Transverse colon (tissue), 4 donors: ENCODE results near the gene OR5AR1. TPM values are rescaled to one million over a fixed set of nuclear protein-coding genes. Genes with fewer than 3 reads are reported as not detected.

ENCODE experiments used
- DNase-seq: peaks from one replicate; pipeline ENCODE4 v3.0.0-alpha.2; 2019
- H3K27ac ChIP-seq, 4 donors: fragments of 200-600 bp; sonication (generic); 2 replicates each; pipeline ENCODE4 v1.5.1; 2016 to 2018; ENCODE audit warnings: inconsistent platforms in 4 of 4
- H3K27me3 ChIP-seq: fragments of 200-600 bp; sonication (generic); 2 replicates; pipeline ENCODE4 v1.5.1; 2017; ENCODE audit warnings: inconsistent platforms
- H3K36me3 ChIP-seq, 4 donors: fragments of 200-600 bp; sonication (generic); 2 replicates each; pipeline ENCODE4 v1.5.1; 2017 to 2019; ENCODE audit warnings: inconsistent platforms in 4 of 4
- H3K4me1 ChIP-seq, 4 donors: fragments of 200-600 bp; sonication (generic); 2 replicates each; pipeline ENCODE4 v1.5.1; 2017 to 2020; ENCODE audit warnings: inconsistent platforms in 4 of 4
- H3K4me3 ChIP-seq, 4 donors: fragments of 200-600 bp; sonication (generic); 1 replicate in 1 of 4; 2 replicates in 3 of 4; pipeline versions ENCODE4 v1.5.1 to v1.6.1; 2017 to 2019; ENCODE audit warnings: inconsistent platforms in 4 of 4
- H3K9me3 ChIP-seq, 2 donors: fragments of 200-600 bp; sonication (generic); 2 replicates each; pipeline ENCODE4 v1.5.1; 2017 to 2019; ENCODE audit warnings: inconsistent platforms in 2 of 2
- CTCF ChIP-seq, 5 experiments: fragments of 200-600 bp in 3 of 5; fragments of 450-650 bp in 2 of 5; sonication (generic) in 3 of 5; IDR thresholded peaks; 1 replicate in 2 of 5; 2 replicates in 3 of 5; pipeline ENCODE4 v1.5.1; 2016 to 2017; ENCODE audit warnings: antibody characterized with exemption in 5 of 5, inconsistent platforms in 3 of 5, mild to moderate bottlenecking in 2 of 5, moderate library complexity in 1 of 5
- EP300 ChIP-seq: sonication (generic); formaldehyde crosslinking; IDR thresholded peaks from one replicate; pipeline ENCODE4 v1.6.1; 2017; ENCODE audit warnings: antibody characterized with exemption, low read depth
- POLR2A ChIP-seq: fragments of 450-650 bp; IDR thresholded peaks from one replicate; pipeline ENCODE4 v1.6.1; 2016; ENCODE audit warnings: antibody characterized with exemption, mild to moderate bottlenecking, moderate library complexity
- POLR2AphosphoS5 ChIP-seq, 3 donors: sonication (generic); formaldehyde crosslinking; IDR thresholded peaks; one replicate each; pipeline ENCODE4 v1.6.1; 2016; ENCODE audit warnings: antibody characterized with exemption in 3 of 3
- WGBS, 2 donors: methylation state at CpG; one replicate each; pipeline ENCODE4 v1.1.5; 2018; ENCODE audit warnings: low coverage in 1 of 2; 5-methylcytosine and 5-hydroxymethylcytosine counted together
- in situ Hi-C, 4 donors: fragments of 200-750 bp; cut with MboI; loops; one replicate each; pipeline versions ENCODE4 v1.15.0 to v1.15.1; 2017; ENCODE audit warnings: low sequenced_read_pairs in 3 of 4, low pct_ligation_motif_present in 1 of 4, low pct_unique_long_range_greater_than_20kb in 1 of 4
- intact Hi-C: fragments of 100-400 bp; cut with DNase I; formaldehyde crosslinking; loops from one replicate; pipeline ENCODE4 v1.15.1; 2023; ENCODE audit warnings: low total_unique reads
- total RNA-seq, 4 donors: library from RNA; depleted of rRNA; stranded (reverse); fragments of >200 nt; gene quantifications; one replicate each; pipeline ENCODE4 v1.1.0, GENCODE V29; 2016

Gene OR5AR1
- total RNA-seq, 4 donors from 2014 or later = not detected

GRCh38 chr11:56700242-56700913, 36.9 kb downstream of the OR5AR1 start:
- in situ Hi-C loops = no loop called here
- no peak for DNase-seq
- 56 to 61% methylated on average over 10 of the region's 10 CpGs for WGBS, 2 donors

DNA sequence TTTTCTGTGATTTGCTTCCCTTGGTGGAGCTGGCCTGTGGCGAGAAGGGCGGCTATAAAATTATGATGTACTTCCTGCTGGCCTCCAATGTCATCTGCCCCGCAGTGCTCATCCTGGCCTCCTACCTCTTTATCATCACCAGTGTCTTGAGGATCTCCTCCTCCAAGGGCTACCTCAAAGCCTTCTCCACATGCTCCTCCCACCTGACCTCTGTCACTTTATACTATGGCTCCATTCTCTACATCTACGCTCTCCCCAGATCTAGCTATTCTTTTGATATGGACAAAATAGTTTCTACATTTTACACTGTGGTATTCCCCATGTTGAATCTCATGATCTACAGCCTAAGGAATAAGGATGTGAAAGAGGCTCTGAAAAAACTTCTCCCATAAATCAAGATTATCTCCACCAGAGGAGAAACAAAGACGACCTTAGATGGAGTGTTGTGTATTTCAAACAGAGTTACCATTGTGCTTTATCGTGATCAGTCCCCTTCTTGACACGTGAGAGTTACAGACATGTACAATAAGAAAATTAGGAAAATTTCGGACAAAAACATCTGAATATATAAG, 37.5 kb downstream of the OR5AR1 start:
- Histone ChIP-seq H3K9me3 (no peaks in the 10 kb centered on the region), H3K36me3 (no peaks in the 10 kb centered on the region), H3K4me1 (no peaks in the 10 kb centered on the region), H3K4me3 (no peak overlapping the region), H3K27me3 (no peaks in the 10 kb centered on the region), H3K27ac (no peak overlapping the region)
- 65% methylated on average over 8 of the region's 8 CpGs for WGBS, 2 donors
- intact Hi-C loops (no loop called here), in situ Hi-C loops (no loop called here)
- TF ChIP-seq POLR2AphosphoS5 (IDR thresholded peaks at IDR 0.05) (no peak), POLR2A (no peak), CTCF (IDR thresholded peaks at IDR 0.05) (no peak), EP300 (no peak)
- no peak for DNase-seq

More at GRCh38 chr11:56700242-56700913, 36.9 kb downstream of the OR5AR1 start:
- H3K27ac ChIP-seq = no peak overlapping the region
- intact Hi-C loops = no loop called here
- H3K27me3 ChIP-seq = no peaks in the 10 kb centered on the region
- H3K4me1 ChIP-seq = peaks cover 0 to 3% (median 0%) of the 10 kb centered on the region in 4 donors
- TF ChIP-seq CTCF (IDR thresholded peaks at IDR 0.05) (no peak), POLR2A (no peak), EP300 (no peak), POLR2AphosphoS5 (IDR thresholded peaks at IDR 0.05) (no peak)
- H3K36me3 ChIP-seq = no peaks in the 10 kb centered on the region
- no peaks in the 10 kb centered on the region for H3K9me3 ChIP-seq
- H3K4me3 ChIP-seq = no peak overlapping the region

- in situ Hi-C loops = no loop called here
- Histone ChIP-seq H3K4me3 (no peak overlapping the region), H3K27ac (no peak overlapping the region), H3K36me3 (no peaks in the 10 kb centered on the region), H3K9me3 (no peaks in the 10 kb centered on the region), H3K27me3 (no peaks in the 10 kb centered on the region), H3K4me1 (no peaks in the 10 kb centered on the region)
- no peak for DNase-seq
- TF ChIP-seq POLR2AphosphoS5 (IDR thresholded peaks at IDR 0.05) (no peak), POLR2A (no peak), CTCF (IDR thresholded peaks at IDR 0.05) (no peak), EP300 (no peak)
- intact Hi-C loops = no loop called here
- 55% methylated on average over 1 of the region's 1 CpG; no CpG with 5 or more reads in 1 of the 2 donors for WGBS, 2 donors
These were observed 42.4 kb downstream of the OR5AR1 start for GRCh38 chr11:56705784-56706396.

GRCh38 chr11:56706486-56706885, 43.0 kb downstream of the OR5AR1 start:
- 87% methylated on average over 2 of the region's 2 CpGs; no CpG with 5 or more reads in 1 of the 2 donors for WGBS, 2 donors
- no peaks in the 10 kb centered on the region for H3K4me1 ChIP-seq
- H3K27me3 ChIP-seq = no peaks in the 10 kb centered on the region
- no peak overlapping the region for H3K4me3 ChIP-seq
- DNase-seq = no peak
- no peak overlapping the region for H3K27ac ChIP-seq
- TF ChIP-seq POLR2AphosphoS5 (IDR thresholded peaks at IDR 0.05) (no peak), CTCF (IDR thresholded peaks at IDR 0.05) (no peak), EP300 (no peak), POLR2A (no peak)
- in situ Hi-C loops (no loop called here), intact Hi-C loops (no loop called here)
- no peaks in the 10 kb centered on the region for H3K9me3 ChIP-seq
- no peaks in the 10 kb centered on the region for H3K36me3 ChIP-seq
